Measurements from ENCODE around the gene CBARP. TPM values are rescaled to one million over a fixed set of nuclear protein-coding genes. Genes with fewer than 3 reads are reported as not detected.

CBARP gene
- total and polyA plus RNA-seq, 4 donors, result 0.05 to 0.25 (median 0.06) TPM; not detected in 1

- Histone ChIP-seq H3K9me3 (ENCODE audit: control insufficient read depth in 4 of 4, low read length in 3 of 4) (no peaks in the 10 kb centered on the region), H3K27me3 (ENCODE audit: control insufficient read depth in 4 of 4, insufficient read depth in 4 of 4, low read length in 3 of 4) (no peaks in the 10 kb centered on the region), H3K4me3 (ENCODE audit: low read depth in 1 of 3, low read length in 3 of 3) (peak overlapping the region in 1 of 3 donors; percentile 54), H3K36me3 (ENCODE audit: control insufficient read depth in 4 of 4, insufficient read depth in 3 of 4, low read depth in 1 of 4, low read length in 3 of 4) (no peaks in the 10 kb centered on the region), H3K27ac (ENCODE audit: low read depth in 1 of 2, low read length in 2 of 2) (peak overlapping the region in 1 of 2 donors; percentile 57), H3K4me1 (ENCODE audit: control insufficient read depth in 4 of 4, insufficient read depth in 4 of 4, low read length in 3 of 4) (peaks cover 19 to 45% (median 27%) of the 10 kb centered on the region in 4 donors), H3K9ac (ENCODE audit: low read depth in 1 of 2, low read length in 2 of 2) (no peak overlapping the region)
- DNase-seq (ENCODE audit: low spot score), result no peak
- TF ChIP-seq RAD21 (IDR thresholded peaks at IDR 0.05) (no peak), REST (IDR thresholded peaks at IDR 0.05) (no peak), NR2F2 (IDR thresholded peaks at IDR 0.05) (no peak), TAF1 (conservative IDR thresholded peaks at IDR 0.05) (no peak), SP1 (IDR thresholded peaks at IDR 0.05) (no peak), FOXA2 (IDR thresholded peaks at IDR 0.05) (no peak), JUND (IDR thresholded peaks at IDR 0.05) (no peak), ZBTB33 (IDR thresholded peaks at IDR 0.05) (no peak)
- 76% methylated on average over 34 of the region's 34 CpGs for WGBS
Measured at GRCh38 chr19:1238369-1239303, 831 bp upstream of the CBARP start.

GRCh38 chr19:1237027-1237659 is 662 bp downstream of the CBARP start:
- Histone ChIP-seq H3K27ac (ENCODE audit: low read depth in 1 of 2, low read length in 2 of 2) (no peak overlapping the region), H3K4me1 (ENCODE audit: control insufficient read depth in 4 of 4, insufficient read depth in 4 of 4, low read length in 3 of 4) (peaks cover 8 to 34% (median 19%) of the 10 kb centered on the region in 4 donors), H3K27me3 (ENCODE audit: control insufficient read depth in 4 of 4, insufficient read depth in 4 of 4, low read length in 3 of 4) (no peaks in the 10 kb centered on the region), H3K4me3 (ENCODE audit: low read depth in 1 of 3, low read length in 3 of 3) (peak overlapping the region in 1 of 3 donors; percentile 54), H3K36me3 (ENCODE audit: control insufficient read depth in 4 of 4, insufficient read depth in 3 of 4, low read depth in 1 of 4, low read length in 3 of 4) (no peaks in the 10 kb centered on the region), H3K9me3 (ENCODE audit: control insufficient read depth in 4 of 4, low read length in 3 of 4) (no peaks in the 10 kb centered on the region), H3K9ac (ENCODE audit: low read depth in 1 of 2, low read length in 2 of 2) (no peak overlapping the region)
- WGBS, result 2% methylated on average over 60 of the region's 60 CpGs
- no peak for DNase-seq (ENCODE audit: low spot score)
- TF ChIP-seq TAF1 (conservative IDR thresholded peaks at IDR 0.05), result no peak
- TF ChIP-seq HNF4G (IDR thresholded peaks at IDR 0.05), result no peak
- TF ChIP-seq ZBTB33 (IDR thresholded peaks at IDR 0.05), result no peak
- TF ChIP-seq JUND (IDR thresholded peaks at IDR 0.05), result no peak
- no peak for TF ChIP-seq MAX (IDR thresholded peaks at IDR 0.05)
- TF ChIP-seq EGR1 (IDR thresholded peaks at IDR 0.05; ENCODE audit: low read depth in 2 of 2), result no peak
- no peak for TF ChIP-seq RAD21 (IDR thresholded peaks at IDR 0.05)
- TF ChIP-seq HNF4A (conservative IDR thresholded peaks at IDR 0.05), result no peak
- no peak for TF ChIP-seq REST (IDR thresholded peaks at IDR 0.05)

All from liver (tissue), 9 donors.